ENCODE results near the gene BAZ1A.
"Not testable (repeated sequence)": the region's sequence is repeated elsewhere in the genome, so short reads cannot be mapped to it uniquely, and the experiment has no call there.

DNA sequence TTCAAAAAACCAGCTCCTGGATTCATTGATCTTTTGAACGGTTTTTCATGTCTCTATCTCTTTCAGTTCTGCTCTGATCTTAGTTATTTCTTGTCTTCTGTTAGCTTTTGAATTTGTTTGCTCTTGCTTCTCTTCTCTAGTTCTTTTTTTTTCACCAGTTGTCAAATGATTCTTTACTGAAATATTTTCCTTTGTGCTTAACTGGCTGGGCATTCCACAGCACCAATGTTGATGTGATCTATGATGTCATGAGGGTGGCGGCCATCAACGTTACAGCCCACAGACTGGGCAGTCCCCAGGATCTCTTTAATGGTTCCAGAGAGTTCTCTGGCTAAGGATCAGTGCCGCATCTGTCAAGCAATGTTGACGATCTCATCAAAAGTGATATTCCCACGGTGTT lies 135.0 kb downstream of the BAZ1A start:
- not testable (repeated sequence) for TF ChIP-seq CEBPB (IDR thresholded peaks at IDR 0.05; ENCODE audit: borderline replicate concordance in 1 of 2, low read depth in 2 of 2, low read length in 2 of 2); BHLHE40 (IDR thresholded peaks at IDR 0.05; ENCODE audit: borderline replicate concordance in 1 of 2, low read depth in 2 of 2, low read length in 1 of 2); SUZ12 (IDR thresholded peaks at IDR 0.05; ENCODE audit: unreplicated experiment); ETV6 (conservative IDR thresholded peaks at IDR 0.05 in 1 of 2, IDR thresholded peaks at IDR 0.05 in 1 of 2; ENCODE audit: borderline replicate concordance in 1 of 2, low read depth in 1 of 2); TAF1 (IDR thresholded peaks at IDR 0.05; ENCODE audit: borderline replicate concordance, low read depth, low read length); NFIC (IDR thresholded peaks at IDR 0.05; ENCODE audit: low read depth, low read length); ZZZ3 (IDR thresholded peaks at IDR 0.05; ENCODE audit: control insufficient read depth, insufficient read length, low read depth); HDAC6 (IDR thresholded peaks at IDR 0.05; ENCODE audit: unreplicated experiment)
- TF ChIP-seq, protein P1, sequence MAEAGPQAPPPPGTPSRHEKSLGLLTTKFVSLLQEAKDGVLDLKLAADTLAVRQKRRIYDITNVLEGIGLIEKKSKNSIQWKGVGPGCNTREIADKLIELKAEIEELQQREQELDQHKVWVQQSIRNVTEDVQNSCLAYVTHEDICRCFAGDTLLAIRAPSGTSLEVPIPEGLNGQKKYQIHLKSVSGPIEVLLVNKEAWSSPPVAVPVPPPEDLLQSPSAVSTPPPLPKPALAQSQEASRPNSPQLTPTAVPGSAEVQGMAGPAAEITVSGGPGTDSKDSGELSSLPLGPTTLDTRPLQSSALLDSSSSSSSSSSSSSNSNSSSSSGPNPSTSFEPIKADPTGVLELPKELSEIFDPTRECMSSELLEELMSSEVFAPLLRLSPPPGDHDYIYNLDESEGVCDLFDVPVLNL (IDR thresholded peaks at IDR 0.05; ENCODE audit: low read depth, low read length) = not testable (repeated sequence)

Measured in GM12878 (cell line).